ENCODE results near the gene MAT2B. TPM values are rescaled to one million over a fixed set of nuclear protein-coding genes. Genes with fewer than 3 reads are reported as not detected.
"Not testable (repeated sequence)": the region's sequence is repeated elsewhere in the genome, so short reads cannot be mapped to it uniquely, and the experiment has no call there.

MAT2B gene
- total RNA-seq, 1 donor = 42.8 TPM

- DNase-seq (ENCODE audit: low read depth in 2 of 3, low spot score in 2 of 3) = peak in 2 of 3 donors; percentile 75 to 77
Measured at GRCh38 chr5:163503106-163504078, 2.0 kb upstream of the MAT2B start.

- peak in 2 of 3 donors; percentile 40 to 66 for DNase-seq (ENCODE audit: low read depth in 2 of 3, low spot score in 2 of 3)
Measured at GRCh38 chr5:163504079-163504931, 1.1 kb upstream of the MAT2B start.

- no peak for DNase-seq (ENCODE audit: low read depth in 2 of 3, low spot score in 2 of 3)
Measured at GRCh38 chr5:163505049-163505367, 411 bp upstream of the MAT2B start.

- no peak for DNase-seq (ENCODE audit: low read depth in 2 of 3, low spot score in 2 of 3)
Measured at GRCh38 chr5:163506095-163506457, 657 bp downstream of the MAT2B start.

GRCh38 chr5:163506726-163507125, 1.3 kb downstream of the MAT2B start:
- DNase-seq (ENCODE audit: low read depth in 2 of 3, low spot score in 2 of 3) = peak in 1 of 3 donors; percentile 10

GRCh38 chr5:163508753-163509152, 3.3 kb downstream of the MAT2B start:
- peak in 1 of 3 donors; percentile 6 for DNase-seq (ENCODE audit: low read depth in 2 of 3, low spot score in 2 of 3)

GRCh38 chr5:163509291-163509951, 4.0 kb downstream of the MAT2B start:
- no peak for DNase-seq (ENCODE audit: low read depth in 2 of 3, low spot score in 2 of 3)

- no peak for DNase-seq (ENCODE audit: low read depth in 2 of 3, low spot score in 2 of 3)
Measured at GRCh38 chr5:163512526-163512925, 7.1 kb downstream of the MAT2B start.

- no peak for DNase-seq (ENCODE audit: low read depth in 2 of 3, low spot score in 2 of 3)
Measured at GRCh38 chr5:163525096-163525495, 19.7 kb downstream of the MAT2B start.

GRCh38 chr5:163529698-163530097, 24.3 kb downstream of the MAT2B start:
- no peak for DNase-seq (ENCODE audit: low read depth in 2 of 3, low spot score in 2 of 3)

GRCh38 chr5:163531272-163531671, 25.9 kb downstream of the MAT2B start:
- no peak for DNase-seq (ENCODE audit: low read depth in 2 of 3, low spot score in 2 of 3)

- no peak for DNase-seq (ENCODE audit: low read depth in 2 of 3, low spot score in 2 of 3)
Measured at GRCh38 chr5:163532171-163533084, 27.0 kb downstream of the MAT2B start.

GRCh38 chr5:163533223-163533622, 27.8 kb downstream of the MAT2B start:
- no peak for DNase-seq (ENCODE audit: low read depth in 2 of 3, low spot score in 2 of 3)

- no peak for DNase-seq (ENCODE audit: low read depth in 2 of 3, low spot score in 2 of 3)
Measured at GRCh38 chr5:163534492-163535094, 29.2 kb downstream of the MAT2B start.

GRCh38 chr5:163535290-163535689, 29.9 kb downstream of the MAT2B start:
- no peak for DNase-seq (ENCODE audit: low read depth in 2 of 3, low spot score in 2 of 3)

GRCh38 chr5:163536442-163536841, 31.0 kb downstream of the MAT2B start:
- not testable (repeated sequence) for DNase-seq (ENCODE audit: low read depth in 2 of 3, low spot score in 2 of 3)

GRCh38 chr5:163540696-163541095, 35.3 kb downstream of the MAT2B start:
- DNase-seq (ENCODE audit: low read depth in 2 of 3, low spot score in 2 of 3) = no peak

- DNase-seq (ENCODE audit: low read depth in 2 of 3, low spot score in 2 of 3) = no peak
Measured at GRCh38 chr5:163542771-163543170, 37.4 kb downstream of the MAT2B start.

- DNase-seq (ENCODE audit: low read depth in 2 of 3, low spot score in 2 of 3) = no peak
Measured at GRCh38 chr5:163544041-163544440, 38.6 kb downstream of the MAT2B start.

- DNase-seq (ENCODE audit: low read depth in 2 of 3, low spot score in 2 of 3) = no peak
Measured at GRCh38 chr5:163544836-163545235, 39.4 kb downstream of the MAT2B start.

Data from hematopoietic multipotent progenitor cell (in vitro differentiated cells).